ENCODE results near the gene HSPD1. TPM values are rescaled to one million over a fixed set of nuclear protein-coding genes. Genes with fewer than 3 reads are reported as not detected.

HSPD1 gene
- total and polyA plus RNA-seq, 2 of the 13 experiments (the other 11 are each of a cell fraction or from before 2014, with no cell fraction given) = 685 to 2,610 TPM

- TF ChIP-seq, protein P1, sequence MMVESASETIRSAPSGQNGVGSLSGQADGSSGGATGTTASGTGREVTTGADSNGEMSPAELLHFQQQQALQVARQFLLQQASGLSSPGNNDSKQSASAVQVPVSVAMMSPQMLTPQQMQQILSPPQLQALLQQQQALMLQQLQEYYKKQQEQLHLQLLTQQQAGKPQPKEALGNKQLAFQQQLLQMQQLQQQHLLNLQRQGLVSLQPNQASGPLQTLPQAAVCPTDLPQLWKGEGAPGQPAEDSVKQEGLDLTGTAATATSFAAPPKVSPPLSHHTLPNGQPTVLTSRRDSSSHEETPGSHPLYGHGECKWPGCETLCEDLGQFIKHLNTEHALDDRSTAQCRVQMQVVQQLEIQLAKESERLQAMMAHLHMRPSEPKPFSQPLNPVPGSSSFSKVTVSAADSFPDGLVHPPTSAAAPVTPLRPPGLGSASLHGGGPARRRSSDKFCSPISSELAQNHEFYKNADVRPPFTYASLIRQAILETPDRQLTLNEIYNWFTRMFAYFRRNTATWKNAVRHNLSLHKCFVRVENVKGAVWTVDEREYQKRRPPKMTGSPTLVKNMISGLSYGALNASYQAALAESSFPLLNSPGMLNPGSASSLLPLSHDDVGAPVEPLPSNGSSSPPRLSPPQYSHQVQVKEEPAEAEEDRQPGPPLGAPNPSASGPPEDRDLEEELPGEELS (CRISPR knock-in tag; IDR thresholded peaks at IDR 0.05) = peak; percentile 74; the same call in 1 of the 2 replicates
- peak; percentile 99 for TF ChIP-seq ZNF790 (CRISPR knock-in tag; IDR thresholded peaks at IDR 0.05; ENCODE audit: borderline replicate concordance)
- TF ChIP-seq, protein P2, sequence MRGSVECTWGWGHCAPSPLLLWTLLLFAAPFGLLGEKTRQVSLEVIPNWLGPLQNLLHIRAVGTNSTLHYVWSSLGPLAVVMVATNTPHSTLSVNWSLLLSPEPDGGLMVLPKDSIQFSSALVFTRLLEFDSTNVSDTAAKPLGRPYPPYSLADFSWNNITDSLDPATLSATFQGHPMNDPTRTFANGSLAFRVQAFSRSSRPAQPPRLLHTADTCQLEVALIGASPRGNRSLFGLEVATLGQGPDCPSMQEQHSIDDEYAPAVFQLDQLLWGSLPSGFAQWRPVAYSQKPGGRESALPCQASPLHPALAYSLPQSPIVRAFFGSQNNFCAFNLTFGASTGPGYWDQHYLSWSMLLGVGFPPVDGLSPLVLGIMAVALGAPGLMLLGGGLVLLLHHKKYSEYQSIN (CRISPR knock-in tag; IDR thresholded peaks at IDR 0.05; ENCODE audit: borderline replicate concordance) = peak; percentile 96; the same call in 1 of the 2 replicates
- TF ChIP-seq, protein P3, sequence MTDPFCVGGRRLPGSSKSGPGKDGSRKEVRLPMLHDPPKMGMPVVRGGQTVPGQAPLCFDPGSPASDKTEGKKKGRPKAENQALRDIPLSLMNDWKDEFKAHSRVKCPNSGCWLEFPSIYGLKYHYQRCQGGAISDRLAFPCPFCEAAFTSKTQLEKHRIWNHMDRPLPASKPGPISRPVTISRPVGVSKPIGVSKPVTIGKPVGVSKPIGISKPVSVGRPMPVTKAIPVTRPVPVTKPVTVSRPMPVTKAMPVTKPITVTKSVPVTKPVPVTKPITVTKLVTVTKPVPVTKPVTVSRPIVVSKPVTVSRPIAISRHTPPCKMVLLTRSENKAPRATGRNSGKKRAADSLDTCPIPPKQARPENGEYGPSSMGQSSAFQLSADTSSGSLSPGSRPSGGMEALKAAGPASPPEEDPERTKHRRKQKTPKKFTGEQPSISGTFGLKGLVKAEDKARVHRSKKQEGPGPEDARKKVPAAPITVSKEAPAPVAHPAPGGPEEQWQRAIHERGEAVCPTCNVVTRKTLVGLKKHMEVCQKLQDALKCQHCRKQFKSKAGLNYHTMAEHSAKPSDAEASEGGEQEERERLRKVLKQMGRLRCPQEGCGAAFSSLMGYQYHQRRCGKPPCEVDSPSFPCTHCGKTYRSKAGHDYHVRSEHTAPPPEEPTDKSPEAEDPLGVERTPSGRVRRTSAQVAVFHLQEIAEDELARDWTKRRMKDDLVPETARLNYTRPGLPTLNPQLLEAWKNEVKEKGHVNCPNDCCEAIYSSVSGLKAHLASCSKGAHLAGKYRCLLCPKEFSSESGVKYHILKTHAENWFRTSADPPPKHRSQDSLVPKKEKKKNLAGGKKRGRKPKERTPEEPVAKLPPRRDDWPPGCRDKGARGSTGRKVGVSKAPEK (CRISPR knock-in tag; IDR thresholded peaks at IDR 0.05; ENCODE audit: borderline replicate concordance) = peak; percentile 94; the same call in 1 of the 2 replicates
Measured at GRCh38 chr2:197499594-197500502, at the start of gene HSPD1, which contains the start of gene HSPE1 (continued).
